Bronchial epithelial cell (primary cell): ENCODE measurements around the gene ALKBH6. TPM values are rescaled to one million over a fixed set of nuclear protein-coding genes. Genes with fewer than 3 reads are reported as not detected.

ENCODE experiments used
- DNase-seq: peaks from one replicate; pipeline ENCODE4 v3.0.0-alpha.2; 2010; ENCODE audit warnings: low read depth
- FAIRE-seq: peaks from 2 replicates; lab custom pipeline; 2011; peaks lifted over from hg19 to GRCh38; lab: Jason Lieb, UNC
- H3K27me3 ChIP-seq: 2 replicates; pipeline ENCODE4 v1.5.1; 2011; ENCODE audit warnings: low read length; ENCODE audit not compliant: control insufficient read depth, insufficient read depth
- H3K36me3 ChIP-seq: 2 replicates; pipeline ENCODE4 v1.5.1; 2011; ENCODE audit warnings: low read length; ENCODE audit not compliant: control insufficient read depth, insufficient read depth
- H3K4me3 ChIP-seq: 2 replicates; pipeline ENCODE4 v1.5.1; 2011; ENCODE audit warnings: mild to moderate bottlenecking, low read depth, low read length, control low read depth
- CTCF ChIP-seq: IDR thresholded peaks from 2 replicates; pipeline ENCODE4 v1.5.1; 2011; ENCODE audit warnings: mild to moderate bottlenecking, moderate library complexity, low read length, control low read depth, inconsistent platforms; ENCODE audit not compliant: insufficient read depth, severe bottlenecking
- total RNA-seq: library from RNA; depleted of rRNA; stranded (reverse); fragments of >200 nt; gene quantifications from 2 replicates; pipeline ENCODE4 v1.2.1, GENCODE V29; 2014

Gene ALKBH6
- total RNA-seq, 1 donor from 2014 or later = 14.2 TPM

DNA sequence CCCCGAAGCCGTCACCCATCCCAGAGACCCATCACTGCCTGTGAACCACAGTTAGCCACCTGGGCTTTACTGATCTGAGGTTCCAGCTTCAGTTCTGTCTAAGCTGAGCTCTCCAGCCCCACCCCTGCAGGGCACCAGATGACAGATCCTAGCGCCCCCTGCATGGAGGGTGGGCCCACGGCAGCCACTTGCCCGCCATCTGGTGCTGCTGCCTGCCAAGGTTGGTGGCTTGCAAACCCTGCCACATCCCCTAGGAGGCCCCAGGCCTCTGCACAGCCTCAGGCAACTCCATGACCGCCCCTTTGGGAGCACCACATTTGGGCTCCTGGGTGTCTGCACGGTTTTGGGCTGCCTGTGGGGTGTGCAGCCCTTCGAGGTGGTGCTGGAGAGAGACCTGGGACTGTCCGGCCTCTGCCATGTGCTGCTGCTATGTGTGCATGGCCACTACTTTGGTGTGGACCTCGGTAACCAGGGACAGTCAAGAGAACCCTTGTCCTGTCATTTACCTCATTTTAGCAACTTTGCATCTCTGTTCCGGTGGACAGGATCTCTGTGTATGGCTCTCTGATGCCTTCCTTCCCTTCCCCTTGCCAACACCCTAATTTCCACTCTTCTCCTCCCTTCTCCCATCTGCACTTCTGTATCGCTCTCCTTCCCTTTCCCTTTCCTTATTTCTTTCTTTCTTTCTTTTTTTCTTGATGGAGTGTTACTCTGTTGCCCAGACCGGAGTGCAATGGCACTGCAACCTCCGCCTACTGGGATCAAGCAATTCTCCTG, 36.4 kb downstream of the ALKBH6 start:
- Histone ChIP-seq H3K36me3 (no peaks in the 10 kb centered on the region), H3K4me3 (no peak overlapping the region), H3K27me3 (no peaks in the 10 kb centered on the region)
- FAIRE-seq (no peak), DNase-seq (no peak)
- no peak for TF ChIP-seq CTCF

- FAIRE-seq (peak; percentile 7), DNase-seq (no peak)
- Histone ChIP-seq H3K4me3 (no peak overlapping the region), H3K27me3 (no peaks in the 10 kb centered on the region), H3K36me3 (no peaks in the 10 kb centered on the region)
- no peak for TF ChIP-seq CTCF
Observed at GRCh38 chr19:35975608-35976214, 38.3 kb downstream of the ALKBH6 start.

DNA sequence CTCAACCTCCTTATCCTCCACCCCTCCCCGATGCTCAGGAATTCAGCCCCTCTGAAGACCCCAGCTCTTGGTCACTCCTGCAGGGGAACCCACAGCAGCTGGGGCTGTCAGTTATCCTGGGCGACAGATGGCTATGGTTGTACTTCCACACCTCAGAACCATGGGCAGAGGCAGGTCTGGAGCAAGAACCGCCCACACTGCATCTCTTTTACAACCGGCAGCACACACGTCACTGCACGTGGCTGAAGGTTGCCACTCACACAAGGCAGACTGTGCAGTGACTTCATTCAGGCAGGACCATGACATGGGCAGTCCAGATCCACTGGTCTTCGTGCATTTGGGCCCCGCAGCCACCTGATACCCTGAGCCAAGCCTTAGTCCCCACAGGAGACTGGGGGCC, 40.5 kb downstream of the ALKBH6 start:
- FAIRE-seq (no peak), DNase-seq (no peak)
- H3K4me3 ChIP-seq = no peak overlapping the region
- TF ChIP-seq CTCF = no peak
- H3K36me3 ChIP-seq = no peaks in the 10 kb centered on the region
- H3K27me3 ChIP-seq = no peaks in the 10 kb centered on the region

DNA sequence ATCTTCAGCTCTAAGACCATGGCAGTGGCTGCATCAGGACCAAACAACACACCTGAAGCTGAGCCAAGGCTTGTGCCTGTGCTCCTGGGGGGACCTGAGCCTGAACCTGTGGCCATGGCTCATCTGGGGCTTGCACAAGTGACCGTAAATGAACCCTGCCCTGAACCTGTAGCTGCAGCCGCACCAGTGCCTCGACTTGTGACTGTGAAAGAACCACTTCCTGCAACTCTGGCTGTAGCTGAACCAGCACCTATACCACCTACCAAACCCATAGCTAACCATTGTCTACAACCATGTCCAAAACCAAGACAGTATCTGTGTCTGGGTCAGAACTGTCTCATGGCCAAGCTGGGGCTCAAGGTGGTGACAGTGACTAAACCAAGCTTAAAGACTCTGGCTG, 47.2 kb downstream of the ALKBH6 start:
- H3K4me3 ChIP-seq = no peak overlapping the region
- no peak for DNase-seq
- TF ChIP-seq CTCF = no peak
- H3K27me3 ChIP-seq = no peaks in the 10 kb centered on the region
- no peak for FAIRE-seq
- no peaks in the 10 kb centered on the region for H3K36me3 ChIP-seq

DNA sequence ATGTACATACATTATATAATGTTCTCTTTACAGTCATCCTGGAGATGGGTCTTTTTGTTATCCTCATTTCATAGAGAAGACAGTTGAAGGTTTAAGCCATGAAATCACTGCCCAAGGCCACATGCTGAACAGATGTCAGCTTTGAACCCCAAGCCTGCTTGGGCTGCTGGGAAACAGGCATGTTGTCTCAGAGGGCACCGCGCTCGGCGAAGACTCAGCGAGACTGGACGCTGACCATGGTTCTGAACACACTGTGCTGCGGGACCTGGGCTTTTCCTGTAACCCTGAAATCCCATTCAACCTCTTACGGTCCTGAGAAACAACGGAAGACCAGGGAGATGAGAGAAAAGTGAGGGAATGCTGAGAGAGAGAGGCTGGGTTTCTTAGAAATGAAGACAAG, 50.5 kb downstream of the ALKBH6 start:
- no peak overlapping the region for H3K4me3 ChIP-seq
- H3K27me3 ChIP-seq = peaks cover 13% of the 10 kb centered on the region
- DNase-seq (peak; percentile 40), FAIRE-seq (peak; percentile 43)
- H3K36me3 ChIP-seq = no peaks in the 10 kb centered on the region
- no peak for TF ChIP-seq CTCF
